22Rv1 (cell line): ENCODE results near the gene ANGPTL2.

Experiments used
- CTCF ChIP-seq: fragments of 450-650 bp; IDR thresholded peaks from 2 replicates; pipeline ENCODE4 v1.5.1; 2017; ENCODE audit warnings: mild to moderate bottlenecking
- ZFX ChIP-seq: fragments of 450-650 bp; IDR thresholded peaks from 2 replicates; pipeline ENCODE4 v1.6.1; 2017; ENCODE audit warnings: antibody characterized with exemption, borderline replicate concordance

- peak; percentile 10; the same call in 1 of the 2 replicates for TF ChIP-seq CTCF
- no peak for TF ChIP-seq ZFX
These were observed 29.0 kb downstream of the ANGPTL2 start for GRCh38 chr9:127093319-127094020.
